ENCODE measurements around the gene PRR36. TPM values are rescaled to one million over a fixed set of nuclear protein-coding genes. Genes with fewer than 3 reads are reported as not detected.
"Not testable (repeated sequence)": the region's sequence is repeated elsewhere in the genome, so short reads cannot be mapped to it uniquely, and the experiment has no call there.

Gene PRR36
- total RNA-seq, 3 donors from 2014 or later, result 0.05 to 0.08 TPM; not detected in 1

DNA sequence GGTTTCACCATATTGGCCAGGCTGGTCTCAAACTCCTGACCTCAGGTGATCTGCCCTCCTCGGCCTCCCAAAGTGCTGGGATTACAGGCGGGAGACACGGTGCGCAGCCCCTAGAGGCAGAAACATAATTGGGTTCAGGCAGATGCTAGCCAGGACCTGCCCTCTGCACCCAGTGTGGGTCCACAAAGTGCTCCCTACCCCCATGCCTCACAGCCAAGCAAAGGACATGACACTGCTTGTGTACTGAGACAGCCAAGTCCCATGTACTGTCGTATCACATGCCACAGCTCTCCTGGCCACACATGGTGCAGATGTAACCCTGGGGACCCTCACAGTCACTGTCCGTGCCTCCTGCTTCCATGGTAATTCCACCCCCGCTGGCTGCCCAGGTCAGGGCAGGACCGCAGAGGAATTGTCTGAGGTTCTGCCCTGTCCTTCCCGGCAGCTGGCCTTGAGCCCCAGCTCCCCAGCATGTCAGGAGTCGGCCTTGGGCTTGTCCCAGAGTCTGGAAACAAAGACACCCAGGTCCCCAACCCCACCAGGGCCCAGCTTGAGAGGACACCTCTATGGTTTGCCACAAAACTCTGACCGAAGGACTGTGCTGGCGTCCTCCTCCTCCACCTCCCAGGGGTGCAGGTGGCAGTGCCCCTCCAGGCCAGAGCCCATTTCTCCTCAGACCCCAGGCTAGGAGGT lies 7.6 kb downstream of the PRR36 start:
- Mint-ChIP-seq H3K36me3 (ENCODE audit: insufficient read depth) (no peaks in the 10 kb centered on the region), H3K9me3 (no peaks in the 10 kb centered on the region), H3K4me1 (ENCODE audit: low read depth) (peaks cover 25% of the 10 kb centered on the region), H3K27me3 (ENCODE audit: low read depth) (peaks cover 13% of the 10 kb centered on the region), H3K4me3 (no peak overlapping the region)
- ATAC-seq, result no peak
- no peak for DNase-seq

DNA sequence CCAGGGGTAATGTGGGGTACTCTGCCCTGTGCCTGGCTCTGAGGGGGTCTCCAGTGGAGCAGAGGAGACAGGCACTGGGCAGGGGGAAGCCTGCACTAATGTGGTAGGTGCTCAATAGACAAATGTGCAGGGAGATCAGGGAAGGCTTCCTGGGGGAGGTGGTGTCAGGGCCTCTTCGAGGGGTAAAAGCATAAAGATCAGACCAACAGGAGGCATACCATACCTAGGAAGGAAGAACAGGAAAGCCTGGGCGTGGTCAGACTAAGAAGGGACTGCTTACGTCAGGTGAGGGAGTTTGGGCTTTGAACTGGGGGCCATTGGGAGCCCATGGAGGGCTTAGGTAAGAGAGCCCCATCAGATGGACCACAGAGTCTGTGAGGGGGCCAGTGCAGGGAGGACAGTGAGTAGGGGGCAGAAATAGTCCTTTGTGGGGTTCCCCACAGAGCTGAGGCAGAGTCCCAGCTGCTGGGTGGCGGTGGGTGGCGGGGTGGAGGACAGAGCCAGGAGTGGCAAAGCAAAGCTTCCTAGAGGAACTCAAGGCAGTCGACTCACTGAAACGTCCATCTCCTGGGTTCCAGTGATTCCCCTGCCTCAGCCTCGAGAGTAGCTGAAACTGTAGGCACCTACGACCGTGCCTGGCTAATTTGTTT lies 8.8 kb downstream of the PRR36 start:
- Mint-ChIP-seq H3K9me3 (no peaks in the 10 kb centered on the region), H3K4me1 (ENCODE audit: low read depth) (peaks cover 25% of the 10 kb centered on the region), H3K4me3 (peak overlapping the region; percentile 25), H3K36me3 (ENCODE audit: insufficient read depth) (no peaks in the 10 kb centered on the region), H3K27me3 (ENCODE audit: low read depth) (peaks cover 15% of the 10 kb centered on the region)
- DNase-seq (no peak), ATAC-seq (no peak)

DNA sequence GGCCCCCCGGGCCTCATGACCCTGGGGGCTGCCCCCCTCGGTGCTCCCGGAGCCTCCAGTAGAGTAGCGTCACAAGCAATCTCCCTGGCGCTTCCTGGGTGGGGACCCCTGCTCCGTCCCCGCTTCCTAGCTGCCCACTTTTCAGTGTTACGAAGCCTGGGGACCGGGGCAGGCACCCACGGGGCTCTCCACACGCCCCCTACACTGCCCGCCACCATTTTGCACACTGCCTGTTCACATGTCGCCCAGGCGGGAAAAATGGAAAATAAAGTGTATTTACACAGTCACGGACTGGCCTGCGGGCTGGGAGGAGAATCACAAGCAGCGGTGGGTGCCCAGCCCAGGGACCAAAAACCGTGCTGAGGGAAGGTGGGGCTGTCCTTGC lies 9.5 kb downstream of the PRR36 start:
- Mint-ChIP-seq H3K9me3 (no peaks in the 10 kb centered on the region), H3K4me3 (no peak overlapping the region), H3K36me3 (ENCODE audit: insufficient read depth) (no peaks in the 10 kb centered on the region), H3K4me1 (ENCODE audit: low read depth) (peaks cover 23% of the 10 kb centered on the region), H3K27me3 (ENCODE audit: low read depth) (peaks cover 15% of the 10 kb centered on the region)
- DNase-seq, result no peak
- ATAC-seq, result no peak

DNA sequence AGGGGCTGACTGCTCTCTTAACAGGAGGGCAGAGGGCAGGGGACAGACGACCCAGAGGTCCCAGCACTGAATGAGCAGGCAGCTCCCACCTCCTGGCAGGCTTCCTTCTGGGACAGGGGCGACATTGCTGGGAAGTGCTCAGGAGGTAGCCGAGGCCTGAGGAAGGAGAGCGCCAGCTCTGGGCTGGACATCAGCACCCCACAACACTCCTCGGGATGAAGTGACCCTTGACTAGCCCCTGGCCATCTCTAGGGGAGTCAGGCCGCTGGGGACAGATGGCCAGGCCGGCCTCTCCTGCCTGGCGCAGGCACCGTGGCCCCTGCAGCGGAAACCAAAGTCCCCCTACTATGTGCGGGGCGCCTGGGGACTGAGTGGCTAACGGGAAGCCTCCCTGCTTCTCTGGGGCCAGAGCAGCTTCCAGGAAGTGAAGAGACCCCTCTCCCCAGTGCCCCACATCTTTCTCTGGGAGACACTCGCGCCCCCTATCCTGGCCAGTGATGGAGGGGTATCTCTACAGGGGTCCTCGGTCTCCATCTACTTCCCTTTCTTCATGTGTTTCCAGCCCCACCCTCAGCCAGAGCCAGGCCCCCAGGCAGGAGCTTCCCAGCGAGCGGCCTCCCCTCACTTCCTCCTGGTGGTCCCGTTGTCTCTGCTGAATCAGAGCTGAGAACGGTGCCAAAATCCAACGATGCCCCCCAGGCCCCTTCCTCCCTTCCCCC lies 10.1 kb downstream of the PRR36 start:
- ATAC-seq (no peak), DNase-seq (no peak)
- peaks cover 15% of the 10 kb centered on the region for H3K27me3 Mint-ChIP-seq (ENCODE audit: low read depth)
- H3K9me3 Mint-ChIP-seq, result no peaks in the 10 kb centered on the region
- H3K36me3 Mint-ChIP-seq (ENCODE audit: insufficient read depth), result no peaks in the 10 kb centered on the region
- H3K4me3 Mint-ChIP-seq, result no peak overlapping the region
- H3K4me1 Mint-ChIP-seq (ENCODE audit: low read depth), result peaks cover 23% of the 10 kb centered on the region

DNA sequence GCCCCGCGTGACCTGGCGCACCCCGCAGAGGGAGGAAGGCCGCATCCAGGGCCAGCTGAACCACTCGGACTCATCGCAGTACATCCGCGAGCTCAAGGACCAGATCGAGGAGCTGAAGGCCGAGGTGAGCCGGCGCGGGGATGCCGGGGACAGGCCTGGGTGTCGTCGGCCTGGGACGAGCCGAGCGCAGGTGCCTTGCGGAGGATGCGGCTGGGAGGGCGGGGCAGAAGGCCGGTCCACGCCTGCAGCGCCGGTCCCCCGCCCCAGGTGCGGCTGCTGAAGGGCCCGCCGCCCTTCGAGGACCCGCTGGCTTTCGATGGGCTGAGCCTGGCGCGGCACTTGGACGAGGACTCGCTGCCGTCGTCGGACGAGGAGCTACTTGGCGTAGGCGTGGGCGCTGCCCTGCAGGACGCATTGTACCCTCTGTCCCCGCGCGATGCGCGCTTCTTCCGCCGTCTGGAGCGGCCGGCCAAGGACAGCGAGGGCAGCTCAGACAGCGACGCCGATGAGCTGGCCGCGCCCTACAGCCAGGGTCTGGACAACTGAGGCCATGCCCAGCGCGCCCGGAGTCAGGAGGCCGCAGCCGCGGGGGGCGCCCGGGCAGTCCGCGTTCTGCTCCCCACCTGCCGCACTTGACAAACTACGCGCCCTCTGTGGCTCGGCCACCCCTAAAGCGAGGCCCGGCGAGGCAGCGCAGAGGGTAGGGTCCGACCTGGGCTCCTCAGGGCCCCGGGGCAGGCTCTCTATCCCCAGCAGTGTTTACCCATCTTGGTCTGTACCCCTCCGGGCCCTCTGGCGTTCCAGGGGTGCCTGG lies 10.8 kb downstream of the PRR36 start:
- H3K4me1 Mint-ChIP-seq (ENCODE audit: low read depth), result peaks cover 19% of the 10 kb centered on the region
- no peaks in the 10 kb centered on the region for H3K9me3 Mint-ChIP-seq
- no peak overlapping the region for H3K4me3 Mint-ChIP-seq
- ATAC-seq (no peak), DNase-seq (no peak)
- no peaks in the 10 kb centered on the region for H3K36me3 Mint-ChIP-seq (ENCODE audit: insufficient read depth)
- peaks cover 16% of the 10 kb centered on the region for H3K27me3 Mint-ChIP-seq (ENCODE audit: low read depth)

DNA sequence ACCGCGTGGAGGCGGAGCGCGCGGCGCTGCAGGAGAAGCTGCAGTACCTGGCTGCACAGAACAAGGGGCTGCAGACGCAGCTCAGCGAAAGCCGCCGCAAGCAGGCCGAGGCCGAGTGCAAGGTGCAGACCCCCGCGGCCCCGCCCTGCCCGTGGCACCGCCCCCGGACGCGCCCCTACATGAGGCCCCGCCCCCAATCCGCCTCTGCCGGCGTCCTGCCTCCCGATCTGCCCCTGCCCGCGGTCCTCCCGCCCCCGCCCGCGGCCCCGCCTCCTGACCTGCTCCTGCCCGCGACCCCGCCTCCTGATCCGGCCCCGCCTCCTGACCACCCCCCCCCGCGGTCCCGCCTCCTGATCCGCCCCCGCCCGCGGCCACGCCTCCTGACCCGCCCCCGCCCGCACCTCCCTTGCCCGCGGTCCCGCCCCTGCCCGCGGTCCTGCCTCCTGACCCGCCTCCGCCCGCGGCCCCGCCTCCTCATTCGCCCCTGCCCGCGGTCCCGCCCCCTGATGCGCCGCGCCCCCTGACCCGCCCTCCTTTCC lies 11.7 kb downstream of the PRR36 start:
- H3K36me3 Mint-ChIP-seq (ENCODE audit: insufficient read depth), result no peaks in the 10 kb centered on the region
- DNase-seq (peak; percentile 66), ATAC-seq (peak; percentile 60 to 68)
- H3K4me3 Mint-ChIP-seq, result peak overlapping the region; percentile 38
- peaks cover 19% of the 10 kb centered on the region for H3K4me1 Mint-ChIP-seq (ENCODE audit: low read depth)
- peaks cover 17% of the 10 kb centered on the region for H3K27me3 Mint-ChIP-seq (ENCODE audit: low read depth)
- no peaks in the 10 kb centered on the region for H3K9me3 Mint-ChIP-seq

DNA sequence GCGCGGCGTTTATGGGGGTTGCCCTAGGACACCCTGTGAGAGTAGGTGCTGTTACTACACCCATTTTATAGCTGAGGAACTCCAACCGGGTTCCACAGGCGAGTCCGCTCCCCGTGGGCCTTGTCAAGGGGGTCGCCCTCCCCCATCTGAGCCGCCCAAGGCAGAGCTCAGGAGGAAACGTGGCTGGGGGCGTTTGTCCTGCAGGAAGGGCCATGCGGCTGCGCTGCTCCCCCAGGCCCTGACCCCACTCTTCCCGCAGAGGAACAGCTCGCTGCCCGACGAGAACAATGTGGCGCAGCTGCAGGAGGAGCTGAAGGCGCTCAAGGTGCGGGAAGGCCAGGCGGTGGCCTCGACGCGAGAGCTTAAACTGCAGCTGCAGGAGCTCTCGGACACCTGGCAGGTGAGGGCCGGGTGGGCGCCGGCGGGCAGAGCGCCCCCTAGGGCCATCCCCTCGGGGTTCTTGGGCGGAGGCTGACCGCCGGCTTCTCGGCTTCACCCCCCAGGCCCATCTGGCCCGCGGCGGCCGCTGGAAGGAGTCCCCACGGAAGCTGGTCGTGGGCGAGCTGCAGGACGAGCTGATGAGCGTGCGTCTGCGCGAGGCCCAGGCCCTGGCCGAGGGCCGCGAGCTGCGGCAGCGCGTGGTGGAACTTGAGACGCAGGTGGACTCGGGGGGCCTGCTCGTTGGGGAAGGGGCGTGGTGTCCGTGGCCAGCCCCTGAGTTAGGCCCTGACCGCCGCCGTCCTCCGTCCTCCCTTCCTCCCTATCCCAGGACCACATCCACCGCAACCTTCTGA lies 12.4 kb downstream of the PRR36 start:
- DNase-seq, result no peak
- Mint-ChIP-seq H3K4me1 (ENCODE audit: low read depth) (peaks cover 19% of the 10 kb centered on the region), H3K9me3 (no peaks in the 10 kb centered on the region), H3K36me3 (ENCODE audit: insufficient read depth) (no peaks in the 10 kb centered on the region), H3K27me3 (ENCODE audit: low read depth) (peaks cover 14% of the 10 kb centered on the region), H3K4me3 (peak overlapping the region; percentile 38)
- peak; percentile 25 to 29 for ATAC-seq

DNA sequence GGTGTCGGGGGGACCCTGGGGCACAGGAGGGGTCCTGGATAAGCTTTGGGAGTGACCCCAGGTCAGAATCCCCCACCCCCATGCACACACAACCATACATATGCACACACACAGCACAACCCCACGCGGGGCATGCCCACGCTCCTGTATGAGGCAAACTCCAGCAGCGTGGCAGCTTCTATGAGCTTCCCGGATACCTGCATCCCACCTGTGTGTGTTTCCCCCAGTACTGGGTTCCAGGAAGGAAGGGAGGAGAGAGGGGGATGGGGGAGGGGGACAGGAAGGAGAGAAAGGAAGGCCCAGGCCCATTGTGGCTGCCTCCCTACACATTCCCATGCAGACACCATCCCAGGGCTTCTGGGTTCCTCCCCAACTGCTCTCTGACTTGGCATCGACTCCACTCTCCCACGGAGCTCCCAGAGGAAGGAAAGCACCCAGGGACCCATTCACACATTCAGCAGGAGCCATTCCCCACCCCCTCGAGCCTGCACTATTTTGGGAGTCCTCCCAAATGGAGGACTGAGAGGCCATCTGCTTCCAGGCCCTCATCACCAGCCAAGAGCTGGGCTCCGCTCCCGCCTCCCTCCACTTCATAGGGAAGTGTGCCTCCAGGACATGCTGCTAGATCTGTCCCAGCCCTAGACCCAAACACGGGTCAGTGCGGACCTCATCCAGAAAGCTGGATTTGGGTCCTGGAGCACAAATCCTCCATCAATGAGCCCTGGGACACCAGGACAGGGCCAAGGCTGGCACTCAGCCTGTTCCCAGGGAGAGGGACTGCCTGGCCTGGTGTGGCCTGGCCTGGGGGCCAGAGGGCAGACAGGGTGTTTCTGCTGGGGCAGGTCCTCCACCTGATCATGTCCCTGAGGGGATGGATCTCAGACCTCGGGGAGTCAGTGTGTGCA lies 13.2 kb downstream of the PRR36 start:
- H3K27me3 Mint-ChIP-seq (ENCODE audit: low read depth), result peaks cover 14% of the 10 kb centered on the region
- DNase-seq (no peak), ATAC-seq (no peak)
- H3K4me1 Mint-ChIP-seq (ENCODE audit: low read depth), result peaks cover 19% of the 10 kb centered on the region
- no peaks in the 10 kb centered on the region for H3K9me3 Mint-ChIP-seq
- H3K36me3 Mint-ChIP-seq (ENCODE audit: insufficient read depth), result no peaks in the 10 kb centered on the region
- no peak overlapping the region for H3K4me3 Mint-ChIP-seq

DNA sequence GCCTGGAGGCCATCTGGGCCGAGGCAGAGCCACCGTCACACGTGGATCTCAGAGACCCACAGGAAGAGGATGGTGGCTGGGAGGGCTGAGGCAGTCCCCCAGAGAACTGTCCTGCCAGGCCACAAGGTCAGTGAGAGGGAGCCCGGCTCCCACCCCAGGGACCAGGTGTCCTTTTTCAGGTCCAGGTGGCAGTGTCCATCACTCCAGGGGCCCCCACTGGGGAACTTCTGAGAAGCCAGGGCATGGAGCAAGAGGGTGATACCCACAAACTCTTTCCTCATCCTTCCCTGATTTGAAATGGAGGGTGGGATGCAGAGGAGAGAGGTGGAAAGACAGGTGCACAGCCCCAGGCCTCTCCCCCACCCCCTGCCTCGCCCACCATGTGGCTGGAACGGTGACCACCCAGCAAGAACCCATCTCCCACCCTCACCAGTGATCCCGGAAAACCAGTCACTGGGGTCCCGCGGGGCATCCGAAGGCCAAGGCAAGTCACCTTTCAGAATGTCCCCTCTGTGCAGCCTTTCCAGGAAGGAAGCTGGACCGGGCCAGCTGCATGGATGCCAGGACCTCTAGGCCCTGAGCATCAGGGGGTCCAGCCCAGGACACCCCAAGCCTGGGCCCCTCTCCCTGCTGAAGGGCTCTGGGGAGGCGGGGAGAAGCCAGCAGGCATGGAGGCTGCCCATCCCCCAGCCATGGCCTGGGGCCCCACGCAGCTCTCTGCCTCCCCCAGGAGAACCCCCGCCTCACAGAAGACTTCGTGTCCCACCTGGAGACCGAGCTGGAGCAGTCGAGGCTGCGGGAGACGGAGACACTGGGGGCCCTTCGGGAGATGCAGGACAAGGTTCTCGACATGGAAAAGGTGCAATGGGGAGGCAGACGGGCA lies 14.1 kb downstream of the PRR36 start:
- H3K4me3 Mint-ChIP-seq, result no peak overlapping the region
- ATAC-seq, result no peak
- no peaks in the 10 kb centered on the region for H3K36me3 Mint-ChIP-seq (ENCODE audit: insufficient read depth)
- DNase-seq, result no peak
- H3K27me3 Mint-ChIP-seq (ENCODE audit: low read depth), result peaks cover 10% of the 10 kb centered on the region
- no peaks in the 10 kb centered on the region for H3K9me3 Mint-ChIP-seq
- peaks cover 13% of the 10 kb centered on the region for H3K4me1 Mint-ChIP-seq (ENCODE audit: low read depth)

DNA sequence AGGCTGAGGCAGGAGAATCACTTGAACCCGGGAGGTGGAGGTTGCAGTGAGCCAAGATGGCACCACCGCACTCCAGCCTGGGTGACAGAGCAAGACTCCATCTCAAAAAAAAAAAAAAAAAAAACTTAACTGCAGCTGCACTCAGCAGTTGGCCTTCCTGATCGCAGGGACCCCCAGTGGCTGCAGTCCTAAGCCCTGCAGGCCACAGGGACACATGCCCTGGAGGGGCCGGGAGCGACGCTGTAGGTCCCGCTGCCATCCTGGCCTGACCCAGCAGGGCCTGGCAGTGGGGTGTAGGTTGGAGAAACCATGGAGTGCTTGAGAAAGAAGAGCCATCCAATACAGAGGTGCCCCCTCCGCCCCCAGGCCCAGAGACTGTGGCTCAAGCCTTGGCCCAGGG lies 15.1 kb downstream of the PRR36 start:
- H3K36me3 Mint-ChIP-seq (ENCODE audit: insufficient read depth); H3K27me3 Mint-ChIP-seq (ENCODE audit: low read depth); H3K4me1 Mint-ChIP-seq (ENCODE audit: low read depth); DNase-seq; ATAC-seq; H3K9me3 Mint-ChIP-seq; H3K4me3 Mint-ChIP-seq: not testable (repeated sequence)

DNA sequence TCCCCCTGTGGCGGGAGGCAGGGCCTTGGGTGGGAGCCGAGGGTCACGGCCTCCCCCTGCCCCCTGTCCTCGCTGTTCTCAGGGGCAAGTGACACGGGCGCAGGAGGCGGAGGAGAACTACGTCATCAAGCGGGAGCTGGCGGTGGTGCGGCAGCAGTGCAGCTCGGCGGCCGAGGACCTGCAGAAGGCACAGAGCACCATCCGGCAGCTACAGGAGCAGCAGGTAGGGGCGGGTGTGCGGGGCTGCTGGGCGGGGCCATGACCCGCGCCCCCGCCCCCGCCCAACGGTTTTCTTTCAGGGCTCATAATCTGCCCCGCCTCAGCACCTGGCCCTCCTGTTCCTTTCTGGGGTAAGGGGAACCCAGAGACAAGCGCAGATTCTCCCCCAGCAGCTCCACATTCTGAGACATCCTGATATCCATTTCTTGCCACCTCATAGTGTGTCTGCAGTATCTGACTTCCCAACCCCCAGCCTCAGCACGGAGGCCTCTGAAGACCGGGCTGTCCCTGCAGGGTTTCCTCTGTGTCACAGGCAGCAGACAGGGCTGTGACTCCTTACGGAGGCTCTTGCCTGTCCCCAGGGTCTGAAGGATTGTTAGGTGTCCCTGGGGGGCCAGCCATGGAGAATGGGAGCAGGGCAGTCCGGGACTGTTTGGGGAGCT lies 15.9 kb downstream of the PRR36 start:
- DNase-seq, result no peak
- peaks cover 9% of the 10 kb centered on the region for H3K4me1 Mint-ChIP-seq (ENCODE audit: low read depth)

DNA sequence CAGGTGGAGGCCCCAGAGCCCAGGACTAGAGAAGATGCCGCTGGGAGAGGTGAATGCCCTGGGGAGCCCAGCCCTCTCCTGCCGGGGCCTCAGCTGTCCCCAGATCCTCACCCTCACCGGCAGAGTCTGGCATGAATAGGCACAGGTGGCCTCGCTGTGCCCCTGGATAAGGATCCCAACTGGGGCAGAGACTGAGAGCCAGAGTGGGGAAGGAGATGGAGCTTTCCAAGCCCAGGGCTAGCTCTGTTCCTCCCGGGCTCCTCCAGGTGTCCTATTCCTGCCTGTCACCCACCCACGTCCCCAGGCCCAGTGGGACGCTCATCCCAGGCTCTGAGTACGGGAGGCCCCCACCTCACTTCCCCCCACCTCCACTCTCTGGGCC lies 16.5 kb downstream of the PRR36 start:
- DNase-seq (no peak), ATAC-seq (no peak)
- no peak overlapping the region for H3K4me3 Mint-ChIP-seq
- no peaks in the 10 kb centered on the region for H3K9me3 Mint-ChIP-seq
- H3K4me1 Mint-ChIP-seq (ENCODE audit: low read depth), result peaks cover 12% of the 10 kb centered on the region
- peaks cover 8% of the 10 kb centered on the region for H3K27me3 Mint-ChIP-seq (ENCODE audit: low read depth)
- no peaks in the 10 kb centered on the region for H3K36me3 Mint-ChIP-seq (ENCODE audit: insufficient read depth)

More for the DNA sequence above, 15.9 kb downstream of the PRR36 start:
- Mint-ChIP-seq H3K36me3 (ENCODE audit: insufficient read depth) (no peaks in the 10 kb centered on the region), H3K4me3 (no peak overlapping the region), H3K9me3 (no peaks in the 10 kb centered on the region), H3K27me3 (ENCODE audit: low read depth) (peaks cover 8% of the 10 kb centered on the region)
- no peak for ATAC-seq

Data from activated T-cell treated with anti-CD3 and anti-CD28 coated beads, Interleukin-2, amount 50 U/mL, for 4 hours (primary cell).